Loucy (cell line): Measurements from ENCODE around the gene SMOC2.

Source experiments
- CTCF ChIP-seq: fragments of 200-600 bp; sonication (generic); conservative IDR thresholded peaks from 2 replicates; pipeline ENCODE4 v1.5.1; 2014; ENCODE audit warnings: mild to moderate bottlenecking, antibody characterized with exemption, low read length
- EZH2phosphoT487 ChIP-seq: fragments of 200-600 bp; IDR thresholded peaks from 2 replicates; pipeline ENCODE4 v1.6.1; 2018; ENCODE audit warnings: antibody characterized with exemption, mild to moderate bottlenecking, moderate library complexity, borderline replicate concordance

- TF ChIP-seq CTCF (no peak), EZH2phosphoT487 (no peak)
Observed at GRCh38 chr6:168709390-168709789, 268.4 kb downstream of the SMOC2 start.
